ENCODE measurements around the gene ZMIZ1.

ZMIZ1 gene

GRCh38 chr10:79349072-79349491, 280.3 kb downstream of the ZMIZ1 start:
- no peak for DNase-seq

- DNase-seq: no peak
These were observed 281.1 kb downstream of the ZMIZ1 start for GRCh38 chr10:79349766-79350406.

GRCh38 chr10:79350407-79351154, 281.8 kb downstream of the ZMIZ1 start:
- no peak for DNase-seq

- no peak for DNase-seq
These were observed 282.6 kb downstream of the ZMIZ1 start for GRCh38 chr10:79351332-79351731.

DNA sequence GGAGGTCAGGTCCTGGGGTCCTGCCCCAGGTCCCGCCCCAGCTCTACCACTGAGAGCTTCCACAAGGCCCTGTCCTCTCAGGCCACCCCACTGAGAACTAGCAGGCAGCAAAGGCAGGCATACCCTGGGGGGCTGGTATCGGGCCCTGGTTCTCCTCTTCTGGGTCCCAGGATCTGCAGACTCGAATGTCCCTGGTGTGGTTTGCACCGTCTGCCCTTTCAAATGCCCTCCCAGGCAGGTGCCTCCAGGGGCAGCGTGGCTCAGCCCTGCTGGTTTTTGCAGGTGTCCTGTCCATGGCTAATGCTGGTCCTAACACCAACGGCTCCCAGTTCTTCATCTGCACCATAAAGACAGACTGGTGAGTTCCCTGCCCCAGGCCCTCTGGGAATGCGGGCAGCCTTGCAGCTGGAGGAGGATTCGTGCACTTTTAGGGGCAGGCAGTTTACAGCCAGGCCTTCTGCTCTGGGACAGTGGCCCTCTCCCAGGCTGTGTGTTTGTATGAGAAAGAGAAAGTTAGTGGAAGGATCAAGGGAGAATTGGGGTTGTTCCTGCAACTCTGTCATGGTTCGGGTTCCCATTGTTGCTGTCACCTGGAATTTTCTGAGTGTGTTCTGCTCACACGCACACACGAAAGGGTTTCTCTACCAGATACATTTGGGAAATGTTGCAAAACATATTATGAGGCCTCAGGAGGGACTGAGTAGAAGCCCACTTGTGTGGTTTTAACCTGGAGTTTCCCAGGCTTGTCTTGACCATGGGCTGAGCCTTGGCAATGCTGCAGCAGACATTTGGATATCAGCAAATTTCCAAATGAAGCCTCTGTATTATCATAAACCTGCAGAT, 283.5 kb downstream of the ZMIZ1 start:
- no peak for DNase-seq

DNA sequence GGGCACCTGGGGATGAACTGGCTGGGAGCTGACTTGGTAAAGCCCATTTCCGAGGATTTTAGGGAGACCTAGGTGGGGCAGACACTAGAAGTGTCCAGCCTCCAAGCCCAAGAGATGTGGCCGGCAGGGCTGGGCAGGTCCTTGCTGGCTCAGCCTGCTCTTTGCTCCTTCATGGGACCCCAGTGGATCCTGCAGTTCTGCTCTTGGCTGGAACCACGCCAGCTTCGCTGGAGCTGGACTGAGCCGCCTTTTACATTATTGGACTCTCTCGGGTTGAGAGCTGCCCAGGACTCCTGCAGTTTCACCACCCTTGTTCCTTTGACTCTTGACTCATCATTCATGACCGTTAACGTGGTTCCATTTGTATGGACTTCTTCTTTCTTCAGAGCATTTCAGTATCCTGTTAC, 284.2 kb downstream of the ZMIZ1 start:
- DNase-seq: no peak

DNA sequence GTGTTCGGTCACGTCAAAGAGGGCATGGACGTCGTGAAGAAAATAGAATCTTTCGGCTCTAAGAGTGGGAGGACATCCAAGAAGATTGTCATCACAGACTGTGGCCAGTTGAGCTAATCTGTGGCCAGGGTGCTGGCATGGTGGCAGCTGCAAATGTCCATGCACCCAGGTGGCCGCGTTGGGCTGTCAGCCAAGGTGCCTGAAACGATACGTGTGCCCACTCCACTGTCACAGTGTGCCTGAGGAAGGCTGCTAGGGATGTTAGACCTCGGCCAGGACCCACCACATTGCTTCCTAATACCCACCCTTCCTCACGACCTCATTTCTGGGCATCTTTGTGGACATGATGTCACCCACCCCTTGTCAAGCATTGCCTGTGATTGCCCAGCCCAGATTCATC, 285.0 kb downstream of the ZMIZ1 start:
- no peak for DNase-seq

GRCh38 chr10:79354141-79354540, 285.4 kb downstream of the ZMIZ1 start:
- DNase-seq: no peak

DNA sequence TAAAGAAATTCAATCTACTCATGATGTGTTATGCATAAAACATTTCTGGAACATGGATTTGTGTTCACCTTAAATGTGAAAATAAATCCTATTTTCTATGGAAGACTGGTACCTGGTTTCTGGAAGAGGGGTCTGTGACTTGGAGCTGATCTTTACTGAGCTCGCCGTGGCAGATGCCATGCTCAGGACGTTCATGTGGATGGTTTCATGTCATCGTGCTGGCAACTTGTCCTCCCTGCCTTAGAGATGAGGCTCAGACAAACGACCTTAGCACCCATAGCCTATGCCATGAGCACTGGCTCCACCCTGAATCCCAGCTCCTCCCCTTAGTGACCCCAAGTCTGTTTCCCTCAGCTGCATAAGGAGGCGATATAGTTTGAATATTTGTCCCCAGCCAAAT, 285.8 kb downstream of the ZMIZ1 start:
- DNase-seq: no peak

DNA sequence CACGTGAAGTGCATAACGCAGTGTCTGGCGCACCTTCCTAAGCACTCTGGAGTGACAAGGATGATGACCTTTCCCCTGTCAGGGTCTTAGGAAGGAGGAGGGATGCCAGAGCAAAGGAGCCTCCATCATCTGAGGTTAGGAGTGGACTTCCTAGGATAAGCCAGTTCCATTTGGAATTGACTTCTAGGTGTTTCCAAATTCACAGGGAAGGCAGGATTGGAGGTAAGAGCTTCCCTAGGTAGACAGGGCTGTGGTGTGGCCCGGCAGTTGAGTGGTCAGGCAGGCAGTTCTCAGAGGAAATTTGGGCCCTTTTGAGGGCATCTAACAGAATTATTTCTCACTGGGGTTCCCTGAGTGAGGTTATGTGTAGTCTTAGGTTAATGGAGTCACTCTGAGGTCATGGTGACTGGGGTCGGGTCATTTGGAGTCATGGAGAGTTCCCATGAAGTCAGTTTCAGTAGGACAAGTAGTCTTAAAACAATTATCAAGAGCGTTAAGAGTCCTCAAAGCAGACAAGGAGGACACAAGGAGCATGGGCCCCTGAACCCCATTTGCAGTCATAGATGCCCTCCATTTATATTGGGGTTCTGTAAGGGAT, 286.8 kb downstream of the ZMIZ1 start:
- no peak for DNase-seq

DNA sequence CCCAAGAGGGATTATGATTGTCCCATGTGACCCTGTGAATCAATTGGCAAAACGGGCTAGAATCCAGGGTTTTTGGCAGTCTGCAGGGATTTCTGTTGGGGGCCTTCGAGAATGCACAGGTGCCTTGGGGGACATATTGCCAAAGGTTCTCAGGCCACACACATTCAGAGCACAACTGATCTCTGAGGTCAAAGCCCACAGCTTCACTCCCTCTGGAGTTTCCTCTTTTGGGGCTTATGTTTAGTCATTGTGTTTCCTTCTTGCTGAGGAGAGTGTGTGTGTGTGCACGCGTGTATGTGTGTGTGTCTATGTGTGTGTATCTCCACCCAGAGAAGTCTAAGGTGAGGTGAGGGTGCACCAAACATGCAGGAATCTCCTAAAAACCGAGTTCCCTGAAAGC, 287.3 kb downstream of the ZMIZ1 start:
- no peak for DNase-seq

GRCh38 chr10:79357180-79357579, 288.4 kb downstream of the ZMIZ1 start:
- no peak for DNase-seq

DNA sequence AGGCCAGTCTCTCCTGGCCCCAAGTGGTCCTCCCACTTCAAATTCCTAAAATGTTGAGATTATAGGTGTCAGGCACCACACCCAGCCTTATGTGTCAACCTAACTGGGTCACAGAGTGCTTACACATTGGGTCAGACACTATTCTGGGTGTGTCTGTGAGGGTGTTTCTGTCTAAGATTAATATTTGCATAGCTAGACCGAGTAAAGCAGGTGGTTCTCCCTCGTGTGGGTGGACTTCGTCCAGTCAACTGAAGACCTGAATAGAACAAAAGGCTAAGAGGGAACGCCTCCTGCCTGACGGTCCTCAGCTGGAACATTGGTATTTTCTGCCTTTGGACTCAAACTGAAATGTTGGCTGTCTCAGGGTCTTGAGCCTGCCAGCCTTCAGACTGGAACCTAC, 290.0 kb downstream of the ZMIZ1 start:
- peak in 1 of 2 experiments; percentile 6 for DNase-seq

- no peak for DNase-seq
These were observed 291.2 kb downstream of the ZMIZ1 start for GRCh38 chr10:79359816-79360498.

- no peak for DNase-seq
These were observed 292.0 kb downstream of the ZMIZ1 start for GRCh38 chr10:79360499-79361342.

GRCh38 chr10:79361726-79362397, 293.1 kb downstream of the ZMIZ1 start:
- no peak for DNase-seq

Data from SHP77 (cell line).